Measurements from ENCODE around the gene PPOX.

The PPOX gene

DNA sequence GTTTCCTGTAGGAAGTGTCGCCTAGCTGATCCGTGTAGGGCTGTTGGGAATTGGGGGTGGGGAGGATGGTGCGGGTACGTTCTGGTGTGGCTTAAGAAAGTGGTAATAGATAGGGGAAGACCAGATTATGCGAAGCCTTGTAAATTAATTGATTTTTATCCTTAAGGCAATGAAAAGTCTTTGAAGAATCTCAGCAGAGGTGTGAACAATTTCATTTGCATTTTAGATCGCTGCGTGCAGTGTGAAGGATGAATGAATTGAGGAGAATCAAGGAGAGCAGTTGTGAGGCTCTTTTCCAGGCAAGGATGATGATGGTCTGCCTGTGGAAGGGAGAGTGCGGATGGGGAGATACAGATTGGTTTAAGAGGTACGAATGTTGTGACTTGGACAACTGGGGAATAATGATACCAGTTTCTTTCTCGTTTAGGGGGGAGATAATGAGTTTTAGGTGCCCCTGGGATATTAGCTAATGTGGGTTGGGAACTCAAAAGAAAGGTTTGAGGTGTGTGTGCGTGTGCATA is 32.9 kb upstream of the PPOX start:
- in situ Hi-C loops (cut with MboI; ENCODE audit: low sequenced_read_pairs) = no loop called here
- H3K4me3 ChIP-seq = peak overlapping the region; percentile 45
- H3K36me3 ChIP-seq (replicated peaks) = peaks cover 13% of the 10 kb centered on the region
- peak in 1 of 2 experiments; percentile 10 for DNase-seq (ENCODE audit: low spot score in 2 of 2)
- H3K4me1 ChIP-seq = peaks cover 17% of the 10 kb centered on the region
- H3K9me3 ChIP-seq = no peaks in the 10 kb centered on the region
- no peaks in the 10 kb centered on the region for H3K27me3 ChIP-seq (ENCODE audit: low read depth)

DNA sequence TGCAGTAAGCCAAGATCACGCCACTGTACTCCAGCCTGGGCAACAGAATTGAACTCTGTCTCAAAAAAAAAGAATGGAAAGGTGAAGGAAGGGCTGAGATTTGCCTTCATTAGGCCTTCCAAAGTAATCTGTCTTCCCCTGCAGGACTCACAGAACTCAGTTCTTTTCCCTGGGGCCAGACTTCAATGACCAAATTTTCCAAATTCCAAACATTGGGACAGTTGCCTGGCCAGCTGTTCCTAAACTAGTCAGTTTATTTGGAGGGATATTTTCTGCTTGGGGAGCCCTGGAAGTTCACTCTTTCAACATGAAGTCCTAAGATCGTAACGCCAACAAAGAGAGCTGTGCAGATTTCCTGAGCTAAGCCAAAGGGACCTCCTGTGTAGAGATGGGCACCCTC is 28.3 kb upstream of the PPOX start:
- no peak overlapping the region for H3K4me3 ChIP-seq
- H3K4me1 ChIP-seq = peaks cover 3% of the 10 kb centered on the region; the same call in 1 of the 2 replicates
- H3K27me3 ChIP-seq (ENCODE audit: low read depth) = no peaks in the 10 kb centered on the region
- H3K36me3 ChIP-seq (replicated peaks) = no peaks in the 10 kb centered on the region
- DNase-seq (ENCODE audit: low spot score in 2 of 2) = no peak
- in situ Hi-C loops (cut with MboI; ENCODE audit: low sequenced_read_pairs) = no loop called here
- no peaks in the 10 kb centered on the region for H3K9me3 ChIP-seq

DNA sequence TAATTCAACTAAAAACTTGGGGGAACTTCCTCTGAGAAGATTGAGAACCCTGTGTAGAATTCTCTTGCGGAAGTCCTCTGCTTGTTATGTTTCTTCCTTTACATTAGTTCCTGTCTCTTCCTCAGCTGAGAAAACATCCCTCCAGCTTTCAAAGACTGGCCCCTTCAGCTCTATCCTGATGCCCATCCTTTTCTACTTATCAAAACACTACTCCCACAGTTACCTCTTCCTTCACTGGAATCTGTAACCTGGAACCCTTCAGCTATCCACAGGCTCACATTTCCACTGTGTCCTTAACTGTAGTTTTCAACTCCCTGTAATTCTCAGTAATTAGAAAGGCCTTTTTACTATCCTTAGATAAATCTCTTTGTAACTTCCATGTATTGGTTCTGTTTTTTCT is 27.8 kb upstream of the PPOX start:
- H3K27me3 ChIP-seq (ENCODE audit: low read depth) = no peaks in the 10 kb centered on the region
- H3K9me3 ChIP-seq = no peaks in the 10 kb centered on the region
- peaks cover 3% of the 10 kb centered on the region; the same call in 1 of the 2 replicates for H3K4me1 ChIP-seq
- no peak overlapping the region for H3K4me3 ChIP-seq
- H3K36me3 ChIP-seq (replicated peaks) = no peaks in the 10 kb centered on the region
- in situ Hi-C loops (cut with MboI; ENCODE audit: low sequenced_read_pairs) = no loop called here
- DNase-seq (ENCODE audit: low spot score in 2 of 2) = no peak

DNA sequence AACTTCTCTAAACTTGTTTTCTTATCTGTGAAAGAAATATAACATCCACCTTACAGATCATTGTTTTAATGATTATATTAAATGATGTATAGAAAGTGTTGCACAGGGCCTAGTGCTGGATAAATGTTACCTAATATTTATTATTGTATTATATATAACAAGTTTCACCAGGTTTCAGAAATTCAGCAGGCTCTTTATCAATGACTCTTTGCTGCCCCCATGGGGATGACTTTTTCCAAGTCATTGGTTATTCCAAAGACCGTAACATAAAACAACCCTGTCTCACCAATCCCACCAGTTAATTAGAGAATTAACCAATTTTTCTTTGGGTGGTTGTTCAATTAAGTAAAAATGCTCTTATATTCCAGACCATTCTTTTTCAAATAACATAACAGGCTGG is 26.5 kb upstream of the PPOX start:
- no peak overlapping the region for H3K4me3 ChIP-seq
- H3K36me3 ChIP-seq (replicated peaks) = no peaks in the 10 kb centered on the region
- no peaks in the 10 kb centered on the region for H3K9me3 ChIP-seq
- H3K4me1 ChIP-seq = no peaks in the 10 kb centered on the region
- in situ Hi-C loops (cut with MboI; ENCODE audit: low sequenced_read_pairs) = no loop called here
- no peaks in the 10 kb centered on the region for H3K27me3 ChIP-seq (ENCODE audit: low read depth)
- DNase-seq (ENCODE audit: low spot score in 2 of 2) = peak in 1 of 2 experiments; percentile 60

DNA sequence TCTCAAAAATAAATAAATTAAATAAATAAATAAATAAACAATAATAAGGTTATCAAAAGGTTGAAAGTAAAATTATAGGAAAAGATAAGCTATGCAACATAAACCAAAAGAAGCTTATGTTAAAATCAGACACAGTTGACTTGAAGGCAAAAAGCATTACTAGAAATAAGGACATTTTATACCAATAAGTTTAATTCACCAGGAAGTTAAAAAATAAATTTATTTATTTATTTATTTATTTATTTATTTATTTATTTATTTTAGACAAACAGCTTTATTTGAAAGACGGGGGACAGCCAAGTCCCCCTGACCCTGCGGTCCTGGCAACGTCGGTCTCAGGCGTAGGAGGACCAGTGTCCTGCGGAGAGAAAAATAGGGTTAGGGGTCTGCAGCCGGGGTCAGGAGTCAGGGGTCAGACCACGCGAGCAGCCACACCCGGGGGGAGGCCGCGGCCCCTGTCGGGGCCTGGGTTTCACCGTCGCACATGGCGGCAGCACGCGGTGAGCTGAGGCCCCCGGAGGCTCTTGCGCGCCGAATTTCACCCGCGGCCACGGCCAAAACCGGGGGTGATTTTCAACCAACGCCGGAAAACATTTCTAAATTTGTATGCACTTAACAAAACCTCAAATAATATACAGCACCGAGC is 25.3 kb upstream of the PPOX start:
- H3K4me3 ChIP-seq = no peak overlapping the region
- H3K4me1 ChIP-seq = no peaks in the 10 kb centered on the region
- no peak for DNase-seq (ENCODE audit: low spot score in 2 of 2)
- H3K36me3 ChIP-seq (replicated peaks) = no peaks in the 10 kb centered on the region
- in situ Hi-C loops (cut with MboI; ENCODE audit: low sequenced_read_pairs) = no loop called here
- H3K9me3 ChIP-seq = no peaks in the 10 kb centered on the region
- no peaks in the 10 kb centered on the region for H3K27me3 ChIP-seq (ENCODE audit: low read depth)

DNA sequence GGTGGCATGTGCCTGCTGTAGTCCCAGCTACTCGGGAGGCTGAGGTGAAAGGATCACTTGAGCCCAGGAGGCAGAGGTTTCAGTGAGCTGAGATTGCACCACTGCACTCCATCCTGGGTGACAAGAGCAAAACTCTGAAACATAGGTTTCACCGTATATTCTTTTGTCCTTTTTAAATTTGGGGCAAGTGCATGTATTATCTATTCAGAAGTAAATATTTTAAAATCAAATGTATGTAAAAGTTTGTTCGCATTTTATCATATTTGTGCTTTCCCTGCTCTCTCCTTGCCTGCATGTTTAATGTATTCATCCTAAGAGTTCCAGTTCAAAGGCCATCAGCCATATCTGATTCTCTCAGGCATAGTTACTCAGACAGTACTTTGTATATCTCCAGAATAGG is 20.4 kb upstream of the PPOX start:
- no peaks in the 10 kb centered on the region for H3K4me1 ChIP-seq
- H3K36me3 ChIP-seq (replicated peaks) = no peaks in the 10 kb centered on the region
- in situ Hi-C loops (cut with MboI; ENCODE audit: low sequenced_read_pairs) = no loop called here

DNA sequence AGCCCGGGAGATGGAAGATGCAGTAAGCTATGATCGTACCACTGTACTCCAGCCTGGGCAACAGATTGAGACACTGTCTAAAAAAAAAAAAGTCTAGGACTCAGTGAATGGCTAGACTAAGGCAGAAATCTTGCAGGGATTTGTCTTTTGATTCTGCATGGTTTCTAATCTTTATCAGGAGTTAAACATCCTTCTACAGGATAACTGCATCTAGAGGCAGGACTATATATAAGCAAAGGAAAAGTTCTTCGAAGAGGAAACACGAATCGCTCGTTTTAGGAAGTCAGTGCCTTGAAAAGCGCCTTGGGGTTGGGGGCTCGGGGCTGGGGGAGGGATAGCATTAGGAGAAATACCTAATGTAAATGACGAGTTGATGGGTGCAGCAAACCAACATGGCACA is 13.1 kb upstream of the PPOX start:
- no peaks in the 10 kb centered on the region for H3K9me3 ChIP-seq
- in situ Hi-C loops (cut with MboI; ENCODE audit: low sequenced_read_pairs) = no loop called here
- no peaks in the 10 kb centered on the region for H3K27me3 ChIP-seq (ENCODE audit: low read depth)
- H3K36me3 ChIP-seq (replicated peaks) = 0 out of 2 replicates have a peak, but pooled peaks cover 2% of the 10 kb centered on the region
- H3K4me1 ChIP-seq = 0 out of 2 replicates have a peak, but pooled peaks cover 4% of the 10 kb centered on the region
- DNase-seq (ENCODE audit: low spot score in 2 of 2) = no peak
- H3K4me3 ChIP-seq = peak overlapping the region; percentile 81

More for the DNA sequence above, 20.4 kb upstream of the PPOX start:
- Histone ChIP-seq H3K27me3 (ENCODE audit: low read depth) (no peaks in the 10 kb centered on the region), H3K4me3 (no peak overlapping the region), H3K9me3 (no peaks in the 10 kb centered on the region)
- no peak for DNase-seq (ENCODE audit: low spot score in 2 of 2)

DNA sequence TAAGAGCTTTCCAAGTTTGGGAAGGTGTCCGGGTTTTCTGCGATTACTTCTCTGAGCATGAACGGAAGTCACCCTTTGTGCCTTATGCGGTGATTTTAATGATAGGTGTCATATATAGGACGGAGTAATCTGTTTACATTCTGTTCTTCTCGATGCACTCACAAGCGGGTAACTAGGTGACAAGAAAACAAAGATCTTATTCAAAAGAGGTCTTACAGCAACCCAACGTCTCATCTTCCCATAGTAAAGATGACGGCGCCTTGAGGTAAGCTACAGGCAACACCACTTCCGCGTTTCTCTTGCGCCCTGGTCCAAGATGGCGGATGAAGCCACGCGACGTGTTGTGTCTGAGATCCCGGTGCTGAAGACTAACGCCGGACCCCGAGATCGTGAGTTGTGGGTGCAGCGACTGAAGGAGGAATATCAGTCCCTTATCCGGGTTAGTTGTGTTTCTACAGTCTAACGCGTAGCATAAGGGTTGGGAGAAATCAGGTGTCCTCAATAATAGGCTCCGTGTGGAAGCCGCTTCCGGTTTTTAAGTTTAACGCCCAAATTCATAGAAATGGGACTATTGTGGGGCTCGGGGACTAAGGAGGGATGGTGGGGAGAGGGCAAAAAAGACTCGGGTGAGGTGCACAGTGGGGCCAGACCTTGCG is 12.4 kb upstream of the PPOX start, which contains the start of gene UFC1:
Gene UFC1 (plus strand): TSS at position 297 of the 656 bp plus-strand sequence. CDS start 20 bp downstream, at position 317.
- H3K4me3 ChIP-seq = peak within 1 kb of the TSS; percentile 81
- no peaks in the 10 kb centered on the region for H3K27me3 ChIP-seq (ENCODE audit: low read depth)
- peaks cover 5% of the 10 kb centered on the region for H3K4me1 ChIP-seq
- H3K9me3 ChIP-seq = no peaks in the 10 kb centered on the region
- DNase-seq (ENCODE audit: low spot score in 2 of 2) = peak; percentile 88 to 92
- in situ Hi-C loops (cut with MboI; ENCODE audit: low sequenced_read_pairs) = no loop called here
- H3K36me3 ChIP-seq (replicated peaks) = 0 out of 2 replicates have a peak, but pooled peaks cover 5% of the 10 kb centered on the region

DNA sequence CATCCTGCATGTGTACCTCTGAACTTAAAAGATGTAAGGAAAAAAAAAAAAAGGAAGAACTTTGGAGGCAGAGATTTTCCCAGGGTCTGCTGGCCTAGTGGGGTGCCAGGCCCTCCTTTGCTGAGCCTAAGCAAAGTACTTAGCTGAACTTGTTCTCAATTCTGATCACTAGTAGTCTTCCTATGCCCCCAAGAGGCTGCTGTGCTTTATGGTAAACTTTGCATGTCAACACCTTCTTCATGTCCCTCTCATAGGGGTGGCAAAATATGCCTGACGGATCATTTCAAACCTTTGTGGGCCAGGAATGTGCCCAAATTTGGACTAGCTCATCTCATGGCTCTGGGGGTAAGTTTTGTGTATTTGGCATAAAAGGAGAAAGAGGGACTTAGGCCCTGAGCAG is 8.4 kb upstream of the PPOX start:
- Histone ChIP-seq H3K36me3 (replicated peaks) (peaks cover 17% of the 10 kb centered on the region), H3K4me1 (peaks cover 12% of the 10 kb centered on the region), H3K4me3 (no peak overlapping the region), H3K27me3 (ENCODE audit: low read depth) (no peaks in the 10 kb centered on the region), H3K9me3 (no peaks in the 10 kb centered on the region; the same call in 1 of the 2 replicates)
- in situ Hi-C loops (cut with MboI; ENCODE audit: low sequenced_read_pairs) = no loop called here
- no peak for DNase-seq (ENCODE audit: low spot score in 2 of 2)

DNA sequence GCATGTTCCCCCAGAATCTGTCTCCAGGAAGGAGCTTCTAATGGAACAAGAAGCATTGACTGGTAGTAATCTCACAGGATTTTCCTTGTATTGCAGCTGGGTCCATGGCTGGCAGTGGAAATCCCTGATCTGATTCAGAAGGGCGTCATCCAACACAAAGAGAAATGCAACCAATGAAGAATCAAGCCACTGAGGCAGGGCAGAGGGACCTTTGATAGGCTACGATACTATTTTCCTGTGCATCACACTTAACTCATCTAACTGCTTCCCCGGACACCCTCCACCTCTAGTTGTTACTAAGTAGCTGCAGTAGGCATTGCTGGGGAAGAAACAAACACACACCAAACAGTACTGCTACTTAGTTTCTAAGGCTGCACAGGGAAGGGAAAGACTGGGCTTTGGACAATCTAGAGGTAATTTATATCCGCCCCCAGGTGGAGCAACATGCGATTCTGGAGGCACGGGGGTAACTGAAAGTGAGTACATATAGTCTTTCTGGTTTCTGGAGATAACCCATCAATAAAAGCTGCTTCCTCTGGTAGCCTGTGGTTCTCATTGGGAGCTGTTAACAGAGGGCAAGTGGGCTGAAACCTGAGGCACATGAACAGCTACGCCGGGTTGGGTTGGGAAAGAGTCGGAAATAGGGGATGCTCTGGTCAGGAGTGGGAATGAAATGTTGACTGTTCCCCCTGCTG is 7.8 kb upstream of the PPOX start:
- no peaks in the 10 kb centered on the region; the same call in 1 of the 2 replicates for H3K9me3 ChIP-seq
- peak overlapping the region; percentile 96 for H3K4me3 ChIP-seq
- H3K4me1 ChIP-seq = peaks cover 12% of the 10 kb centered on the region
- in situ Hi-C loops (cut with MboI; ENCODE audit: low sequenced_read_pairs) = no loop called here
- no peaks in the 10 kb centered on the region for H3K27me3 ChIP-seq (ENCODE audit: low read depth)
- H3K36me3 ChIP-seq (replicated peaks) = peaks cover 17% of the 10 kb centered on the region
- no peak for DNase-seq (ENCODE audit: low spot score in 2 of 2)

DNA sequence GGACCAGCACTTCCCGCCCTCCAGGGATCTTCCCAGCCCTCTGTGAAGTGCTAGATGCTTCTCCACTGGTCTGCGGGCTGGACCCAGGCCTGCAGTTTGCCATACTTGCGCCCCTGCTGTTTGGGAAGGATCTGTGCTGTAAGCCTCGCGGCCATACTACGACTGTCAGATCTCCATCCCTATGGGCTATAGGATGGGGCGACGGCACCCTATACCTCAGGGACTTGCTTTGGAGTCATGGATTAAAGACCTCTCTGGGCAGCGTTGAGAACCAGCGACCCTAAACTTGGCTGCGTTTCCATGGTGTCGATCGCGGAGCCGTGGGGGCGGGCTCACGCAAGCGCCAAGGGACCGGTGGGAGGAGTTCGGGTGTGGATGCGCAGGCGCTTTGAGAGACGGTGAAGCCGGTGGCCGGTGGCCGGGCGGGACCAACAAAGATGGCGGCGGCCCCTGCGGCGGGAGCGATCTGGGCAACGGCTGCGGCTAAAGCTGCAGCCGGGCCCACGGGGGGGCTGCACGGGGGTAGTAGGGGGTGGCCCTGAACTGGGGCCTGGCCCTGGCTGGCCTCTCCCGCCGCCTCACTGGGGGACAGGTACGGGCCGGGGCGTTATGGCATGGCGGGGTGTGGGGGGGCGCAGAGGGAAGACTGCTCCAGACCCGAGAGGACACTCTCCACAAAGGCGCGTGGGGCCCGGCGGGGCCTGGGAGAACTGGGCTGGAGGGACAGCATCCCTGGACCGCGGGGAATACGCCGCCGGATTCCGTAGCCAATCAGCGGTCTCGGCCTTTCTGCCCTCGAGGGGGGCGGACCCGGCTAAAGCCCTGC is 6.9 kb upstream of the PPOX start, which contains the start of gene USP21:
Gene USP21 (plus strand): TSS at position 414 of the 826 bp plus-strand sequence. CDS start 1,141 bp downstream, outside the sequence.
- peak; percentile 89 to 95 for DNase-seq (ENCODE audit: low spot score in 2 of 2)
- Histone ChIP-seq H3K27me3 (ENCODE audit: low read depth) (no peaks in the 10 kb centered on the region), H3K9me3 (no peaks in the 10 kb centered on the region; the same call in 1 of the 2 replicates), H3K4me3 (peak within 1 kb of the TSS; percentile 96), H3K36me3 (replicated peaks) (peaks cover 18% of the 10 kb centered on the region), H3K4me1 (peaks cover 12% of the 10 kb centered on the region)
- in situ Hi-C loops (cut with MboI; ENCODE audit: low sequenced_read_pairs) = no loop called here

DNA sequence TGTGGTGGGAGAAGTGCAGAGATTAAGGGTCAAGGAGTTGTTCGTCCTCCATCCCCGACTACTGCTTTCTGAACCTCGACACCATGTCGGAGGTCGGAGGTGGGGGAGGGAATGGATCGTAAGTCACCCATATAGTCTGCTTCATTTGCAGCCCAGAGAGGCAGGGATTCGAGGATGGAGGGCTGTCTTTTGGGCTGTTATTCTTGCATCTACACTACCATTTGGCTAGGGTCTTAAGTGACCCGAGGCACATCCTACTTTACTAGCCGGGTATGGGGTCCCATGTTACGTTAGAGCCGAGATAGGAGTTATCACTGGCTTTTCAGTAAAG is 6.3 kb upstream of the PPOX start:
- H3K27me3 ChIP-seq (ENCODE audit: low read depth) = no peaks in the 10 kb centered on the region
- in situ Hi-C loops (cut with MboI; ENCODE audit: low sequenced_read_pairs) = no loop called here
- H3K4me3 ChIP-seq = peak overlapping the region; percentile 96
- H3K36me3 ChIP-seq (replicated peaks) = peaks cover 24% of the 10 kb centered on the region
- H3K4me1 ChIP-seq = peaks cover 8% of the 10 kb centered on the region
- H3K9me3 ChIP-seq = no peaks in the 10 kb centered on the region; the same call in 1 of the 2 replicates
- no peak for DNase-seq (ENCODE audit: low spot score in 2 of 2)

DNA sequence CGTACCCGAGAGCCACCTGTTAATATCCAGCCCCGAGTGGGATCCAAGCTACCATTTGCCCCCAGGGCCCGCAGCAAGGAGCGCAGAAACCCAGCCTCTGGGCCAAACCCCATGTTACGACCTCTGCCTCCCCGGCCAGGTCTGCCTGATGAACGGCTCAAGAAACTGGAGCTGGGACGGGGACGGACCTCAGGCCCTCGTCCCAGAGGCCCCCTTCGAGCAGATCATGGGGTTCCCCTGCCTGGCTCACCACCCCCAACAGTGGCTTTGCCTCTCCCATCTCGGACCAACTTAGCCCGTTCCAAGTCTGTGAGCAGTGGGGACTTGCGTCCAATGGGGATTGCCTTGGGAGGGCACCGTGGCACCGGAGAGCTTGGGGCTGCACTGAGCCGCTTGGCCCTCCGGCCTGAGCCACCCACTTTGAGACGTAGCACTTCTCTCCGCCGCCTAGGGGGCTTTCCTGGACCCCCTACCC is 5.5 kb upstream of the PPOX start:
- Histone ChIP-seq H3K9me3 (no peaks in the 10 kb centered on the region; the same call in 1 of the 2 replicates), H3K36me3 (replicated peaks) (peaks cover 25% of the 10 kb centered on the region), H3K4me3 (no peak overlapping the region), H3K27me3 (ENCODE audit: low read depth) (no peaks in the 10 kb centered on the region), H3K4me1 (peaks cover 11% of the 10 kb centered on the region)
- in situ Hi-C loops (cut with MboI; ENCODE audit: low sequenced_read_pairs) = no loop called here
- DNase-seq (ENCODE audit: low spot score in 2 of 2) = no peak
